Amygdala (tissue), 56 donors: ENCODE results near the gene CDC42SE2.
A peak's percentile ranks its signal among the peaks of the same experiment; 100 is the strongest.
"Not testable (repeated sequence)": the region's sequence is repeated elsewhere in the genome, so short reads cannot be mapped to it uniquely, and the experiment has no call there.

Experiments used
- DNase-seq, 56 donors: peaks; one replicate each; lab custom pipeline; 2025; lab: John Stamatoyannopoulos, UW

The CDC42SE2 gene

DNA sequence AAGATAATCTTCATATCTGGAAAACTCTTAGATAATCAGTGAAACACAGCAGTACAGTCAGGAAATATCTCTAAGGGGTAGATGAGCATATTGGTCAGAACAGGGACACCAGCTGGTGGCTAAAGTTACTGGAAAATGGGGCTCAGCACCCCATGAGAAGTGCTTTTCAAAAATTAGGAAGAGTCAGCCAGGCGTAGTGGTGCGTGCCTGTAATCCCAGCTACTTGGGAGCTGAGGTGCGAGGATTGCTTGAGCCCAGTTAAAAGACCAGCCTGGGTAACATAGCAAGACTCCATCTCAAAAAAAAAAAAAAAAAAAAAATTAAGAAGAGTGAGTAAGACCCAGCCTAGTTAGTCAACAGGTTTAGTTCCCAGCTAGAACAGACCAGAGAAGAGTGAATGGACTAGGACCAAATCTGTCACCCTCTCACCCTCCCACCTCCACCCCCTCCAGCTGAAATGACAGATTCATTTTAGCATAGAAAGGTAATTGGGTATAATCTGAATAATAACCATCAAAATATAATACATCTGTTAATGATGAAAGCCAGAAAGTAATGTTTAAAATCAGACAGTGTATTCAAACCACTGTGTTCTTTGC, 120.9 kb downstream of the CDC42SE2 start:
- DNase-seq: no peak

DNA sequence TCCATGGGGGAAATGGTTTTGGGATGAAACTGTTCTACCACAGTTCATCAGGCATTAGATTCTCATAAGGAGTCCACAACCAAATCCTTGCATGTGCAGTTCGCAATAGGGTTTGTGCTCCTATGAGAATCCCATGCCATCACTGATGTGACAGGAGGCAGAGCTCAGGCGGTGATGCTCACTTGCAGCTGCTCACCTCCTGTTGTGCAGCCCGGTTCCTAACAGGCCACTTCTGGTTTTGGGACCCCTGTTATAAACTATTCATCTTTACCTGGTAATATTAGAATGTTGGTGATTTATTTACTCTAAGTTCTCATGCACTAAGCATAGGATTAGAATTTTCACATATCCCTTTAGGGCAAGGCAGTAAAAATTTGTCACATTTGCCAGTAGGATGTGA, 122.3 kb downstream of the CDC42SE2 start:
- no peak for DNase-seq

DNA sequence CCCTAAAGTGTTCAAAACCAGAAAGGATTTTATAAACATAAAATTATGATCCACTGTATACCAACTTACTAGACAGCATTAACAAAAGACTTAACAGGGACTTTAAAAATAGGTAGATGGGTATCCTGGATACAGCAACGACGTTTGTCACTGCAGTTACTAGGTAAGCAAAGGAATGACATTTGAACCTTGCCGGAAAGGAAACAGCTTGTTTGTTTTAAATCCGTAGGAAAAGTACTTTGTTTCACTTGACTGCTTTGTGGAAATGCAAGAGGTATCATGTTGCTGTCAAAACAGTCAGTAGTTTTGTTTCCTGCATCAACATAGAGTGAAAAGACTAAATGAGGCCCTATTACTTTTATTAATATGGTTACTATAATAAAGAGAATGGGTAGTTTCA, 122.9 kb downstream of the CDC42SE2 start:
- DNase-seq: no peak

DNA sequence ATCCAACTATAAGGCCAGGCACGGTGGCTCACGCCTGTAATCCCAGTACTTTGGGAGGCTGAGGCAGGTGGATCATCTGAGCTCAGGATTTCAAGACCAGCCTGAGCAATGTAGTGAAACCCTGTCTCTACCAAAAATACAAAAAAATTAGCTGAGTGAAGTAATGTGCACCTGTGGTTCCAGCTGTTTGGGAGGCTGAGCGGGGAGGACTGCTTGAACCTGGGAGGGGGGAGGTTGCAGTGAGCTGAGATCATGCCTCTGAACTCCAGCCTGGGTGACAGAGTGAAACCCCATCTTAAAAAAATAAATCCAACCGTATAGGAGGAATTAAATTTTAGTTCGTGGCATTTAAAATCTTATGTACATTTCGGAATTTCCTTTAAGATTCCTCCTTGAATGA, 123.4 kb downstream of the CDC42SE2 start:
- no peak for DNase-seq

DNA sequence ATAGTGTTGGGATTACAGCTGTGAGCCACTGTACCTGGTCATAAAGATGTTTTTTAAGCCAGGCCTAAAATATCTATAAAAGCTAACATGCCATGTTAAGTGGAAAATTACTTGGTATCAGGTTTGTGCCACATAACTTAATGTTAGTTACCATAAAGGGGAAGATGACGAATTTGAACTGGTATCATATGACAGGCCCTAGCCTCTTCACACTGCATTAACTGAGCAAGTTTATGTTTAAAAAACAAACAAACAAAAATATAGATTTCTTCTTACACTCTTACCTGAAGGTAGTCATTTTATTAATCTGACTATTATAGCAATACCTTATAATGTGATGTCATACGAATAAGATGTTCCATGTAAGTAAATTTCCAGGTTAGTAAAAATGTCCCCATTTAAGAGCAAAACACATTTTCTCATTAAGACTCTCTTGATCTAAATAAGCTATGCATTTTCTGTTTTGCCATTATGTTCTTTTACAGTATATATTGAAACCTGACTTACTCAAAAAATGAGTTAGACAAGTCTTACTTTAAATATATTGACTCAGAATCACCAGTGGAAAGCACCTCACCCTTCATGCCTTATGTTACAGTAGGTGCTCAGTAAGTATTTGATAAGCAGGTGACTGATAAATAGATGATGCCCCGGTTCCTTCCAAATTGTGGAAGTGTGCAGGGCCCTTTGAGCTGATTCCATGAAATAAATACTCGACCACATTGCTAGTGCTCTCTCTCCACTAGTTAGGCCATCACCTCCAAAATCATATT, 125.4 kb downstream of the CDC42SE2 start:
- no peak for DNase-seq

DNA sequence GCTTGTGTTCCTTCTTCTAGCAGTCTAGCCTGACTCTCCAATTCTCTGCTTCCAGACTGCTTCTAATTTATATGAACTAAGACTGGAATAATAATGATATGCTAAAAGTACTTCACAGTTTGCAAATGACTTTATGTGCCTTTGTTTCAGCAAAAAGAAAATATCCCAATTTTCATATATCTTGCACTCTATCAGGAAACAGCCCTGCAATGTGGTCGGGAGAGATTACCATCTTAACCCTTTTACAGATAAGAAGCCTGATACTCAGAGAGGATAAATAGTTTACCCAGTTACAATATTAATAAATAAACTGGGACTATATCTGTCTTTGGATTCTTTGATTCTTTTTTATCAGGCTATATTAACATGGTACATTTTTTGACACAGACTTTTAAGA, 126.0 kb downstream of the CDC42SE2 start:
- no peak for DNase-seq

DNA sequence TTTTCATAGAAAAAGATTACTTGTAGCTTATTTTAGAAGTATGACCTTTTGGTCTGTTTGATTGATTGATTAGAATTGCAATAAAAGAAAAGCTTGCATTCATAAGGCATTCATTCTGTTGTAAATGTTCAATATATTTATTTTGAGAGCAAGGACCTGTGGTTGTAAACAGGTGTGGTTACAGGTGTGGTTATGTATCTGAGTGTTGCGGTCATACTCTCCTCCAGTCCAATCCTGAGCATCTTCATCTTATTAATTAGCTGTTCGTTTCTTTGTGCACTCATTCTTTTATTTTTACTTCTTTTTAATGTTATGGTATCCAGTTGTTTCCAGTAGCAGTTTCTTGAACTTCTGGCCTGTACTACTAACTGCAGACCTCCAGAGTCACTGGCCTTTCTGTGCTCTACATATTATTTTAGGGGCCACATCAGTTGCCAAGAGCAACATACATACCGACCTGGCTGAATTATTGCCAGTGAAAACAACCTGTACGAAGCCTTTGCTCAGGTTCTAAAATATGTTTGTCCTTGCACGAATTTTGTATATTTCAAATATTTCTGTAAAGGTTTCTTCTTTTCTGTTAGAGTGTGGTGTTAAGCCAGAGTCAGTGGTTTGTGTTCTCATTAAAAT, 128.7 kb downstream of the CDC42SE2 start:
- DNase-seq: no peak

DNA sequence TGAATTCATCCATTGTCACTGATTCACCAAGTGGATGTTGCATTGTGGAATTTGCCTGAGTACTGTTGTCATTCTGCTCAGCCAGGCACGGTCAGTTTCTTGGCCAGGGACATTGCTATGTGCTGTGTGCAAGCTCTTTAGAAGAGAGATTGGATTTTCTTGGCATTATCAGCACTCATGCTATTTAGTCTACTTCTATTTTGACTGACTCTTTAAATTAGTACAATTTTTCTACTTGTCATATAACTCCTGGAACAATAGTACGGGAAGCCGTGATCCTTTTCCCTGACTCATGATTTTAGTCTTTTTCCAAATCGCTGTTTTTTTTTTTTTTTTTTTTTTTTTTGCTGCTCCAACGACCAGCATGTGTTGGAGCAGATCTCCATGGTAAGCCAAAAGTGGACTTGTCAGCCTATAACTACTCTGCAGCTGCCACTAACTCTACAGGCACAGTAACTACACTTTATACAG, 129.7 kb downstream of the CDC42SE2 start:
- DNase-seq: peak in 13 of 56 donors; percentile 9 to 51 (median 28)

DNA sequence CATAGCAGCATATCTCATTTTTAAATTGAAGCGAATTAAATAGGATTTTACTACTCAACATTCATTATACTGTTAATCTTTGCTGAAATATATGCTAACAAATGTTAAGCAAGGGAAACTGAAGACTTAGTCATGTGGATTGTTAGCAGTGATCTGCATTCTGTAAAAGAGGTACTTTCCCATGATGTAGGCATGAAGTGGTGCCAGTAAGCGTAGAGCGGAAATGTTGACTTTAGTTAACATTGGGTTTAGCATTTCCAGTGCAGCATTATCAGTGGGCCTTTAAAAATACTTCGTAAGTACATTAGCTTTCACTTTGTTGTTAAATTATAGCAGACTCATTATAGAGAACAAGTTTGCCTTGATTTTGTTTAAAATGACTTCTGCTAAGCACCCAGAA, 130.3 kb downstream of the CDC42SE2 start:
- no peak for DNase-seq

DNA sequence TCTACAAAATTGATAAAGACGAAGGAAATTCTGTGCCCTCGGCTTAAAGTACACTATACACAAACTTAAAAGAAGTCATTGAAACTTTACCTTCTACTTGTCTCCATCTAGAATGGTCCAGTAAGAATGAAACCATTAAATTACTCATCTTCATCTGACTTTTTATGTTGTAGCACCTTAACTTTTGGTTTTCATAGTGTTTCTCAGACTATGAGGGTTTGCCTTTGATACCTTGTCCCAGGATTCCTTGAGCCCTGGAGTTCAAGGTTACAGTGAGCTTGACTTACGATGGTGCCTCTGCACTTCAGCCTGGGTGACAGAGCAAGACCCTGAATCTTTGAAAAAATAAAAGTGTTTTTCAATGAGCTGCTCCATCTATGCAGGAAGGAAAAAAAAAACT, 132.2 kb downstream of the CDC42SE2 start:
- DNase-seq: no peak

DNA sequence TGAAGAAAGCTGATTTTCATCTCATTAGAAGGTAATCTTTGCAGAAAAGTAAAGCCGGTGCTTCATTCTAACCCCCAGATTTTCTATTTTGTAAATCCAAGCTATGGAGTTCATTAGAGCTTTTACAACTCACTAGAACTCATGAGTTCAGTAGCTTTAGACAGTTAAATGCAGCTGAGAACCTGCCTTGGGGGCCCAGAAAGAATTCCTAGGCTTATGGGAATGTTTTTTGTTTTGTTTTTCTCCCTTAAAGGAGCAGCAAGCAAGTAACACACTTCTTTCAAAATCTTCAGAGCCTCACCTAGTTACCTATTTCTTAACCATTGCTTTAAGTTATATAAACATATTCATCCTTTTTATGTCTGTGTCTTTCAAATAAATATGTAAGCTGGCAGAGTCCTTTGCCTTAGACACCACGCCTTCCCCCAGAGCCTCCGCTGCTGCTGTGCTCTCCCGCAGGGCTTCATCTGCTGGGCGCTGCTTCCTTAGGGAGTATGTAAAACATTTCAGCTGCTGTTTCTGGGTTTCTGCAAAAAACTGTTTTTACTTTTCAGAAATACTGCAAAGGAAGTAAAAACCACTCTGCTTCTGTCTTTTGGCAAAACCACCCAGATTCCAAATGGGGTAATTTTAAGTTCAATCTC, 132.9 kb downstream of the CDC42SE2 start:
- no peak for DNase-seq

DNA sequence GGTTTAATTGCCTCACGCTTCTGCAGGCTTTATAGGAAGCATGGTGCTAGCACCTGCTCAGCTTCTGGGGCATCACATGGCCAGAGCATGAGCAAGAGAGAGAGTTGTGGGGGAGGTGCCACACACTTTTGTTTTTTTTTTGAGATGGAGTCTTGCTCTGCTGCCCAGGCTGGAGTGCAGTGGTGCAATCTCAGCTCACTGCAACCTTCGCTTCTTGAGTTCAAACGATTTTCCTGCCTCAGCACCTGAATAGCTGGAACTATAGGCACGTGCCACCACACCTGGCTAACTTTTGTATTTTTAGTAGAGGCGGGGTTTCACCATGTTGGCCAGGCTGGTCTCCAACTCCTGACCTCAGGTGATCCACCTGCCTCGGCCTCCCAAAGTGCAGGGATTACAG, 135.2 kb downstream of the CDC42SE2 start:
- DNase-seq: not testable (repeated sequence)

DNA sequence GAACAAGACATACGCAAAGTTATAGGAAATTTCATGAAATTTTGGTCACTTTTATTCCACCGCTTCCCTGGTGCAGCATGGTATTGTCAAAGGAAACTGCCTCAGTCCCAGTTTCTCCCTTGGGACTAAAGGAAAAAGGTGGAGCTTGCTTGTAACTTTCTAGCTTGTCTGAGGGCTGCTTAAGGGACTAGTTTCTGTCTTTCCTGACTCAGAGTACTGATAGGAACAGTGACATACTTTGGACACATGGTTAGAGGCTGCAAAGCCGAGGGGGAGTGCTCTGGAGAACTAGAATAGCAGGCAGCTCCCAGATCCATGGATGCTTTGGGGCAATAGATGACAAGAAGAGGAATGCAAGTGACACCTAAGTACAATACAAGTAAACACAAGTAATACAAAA, 136.7 kb downstream of the CDC42SE2 start:
- DNase-seq: no peak

DNA sequence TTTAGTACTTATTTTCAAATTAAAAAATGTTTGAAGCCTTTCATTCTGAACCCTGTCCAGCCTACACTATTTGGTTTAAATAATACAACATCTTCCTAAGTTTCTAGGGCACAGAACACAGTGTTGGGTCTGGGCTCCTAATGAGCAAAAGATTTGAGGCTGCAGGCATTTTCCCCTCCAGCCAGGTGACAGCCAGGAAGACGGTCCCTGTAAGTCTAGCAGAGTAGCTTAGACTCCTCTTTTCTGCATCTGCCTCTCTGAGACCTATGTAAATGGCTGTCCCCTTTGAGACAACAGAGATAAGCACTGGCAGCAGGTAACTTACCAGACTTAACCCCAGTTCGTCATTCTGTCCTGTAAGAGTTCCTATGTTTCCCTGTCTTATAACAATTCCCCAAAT, 141.8 kb downstream of the CDC42SE2 start:
- DNase-seq: no peak

DNA sequence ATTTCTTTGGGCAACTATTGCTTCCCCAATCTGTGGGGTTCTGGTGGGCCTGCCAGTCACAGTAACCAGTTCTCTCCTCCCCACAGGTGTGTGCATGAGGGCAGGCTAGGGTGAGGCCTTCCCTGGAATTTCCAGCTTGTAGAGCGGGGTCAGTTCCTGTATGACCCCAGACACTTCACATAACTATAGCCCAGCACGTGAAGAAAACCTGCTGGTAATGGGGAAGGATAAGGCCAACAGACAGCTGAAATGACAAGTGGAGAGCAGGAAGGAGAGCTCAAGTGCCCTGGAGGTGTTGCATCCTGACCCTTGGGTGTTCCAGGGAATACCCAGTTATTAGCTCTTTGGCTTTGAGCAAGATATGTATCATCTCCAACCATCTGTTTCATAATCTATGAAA, 142.2 kb downstream of the CDC42SE2 start:
- no peak for DNase-seq

DNA sequence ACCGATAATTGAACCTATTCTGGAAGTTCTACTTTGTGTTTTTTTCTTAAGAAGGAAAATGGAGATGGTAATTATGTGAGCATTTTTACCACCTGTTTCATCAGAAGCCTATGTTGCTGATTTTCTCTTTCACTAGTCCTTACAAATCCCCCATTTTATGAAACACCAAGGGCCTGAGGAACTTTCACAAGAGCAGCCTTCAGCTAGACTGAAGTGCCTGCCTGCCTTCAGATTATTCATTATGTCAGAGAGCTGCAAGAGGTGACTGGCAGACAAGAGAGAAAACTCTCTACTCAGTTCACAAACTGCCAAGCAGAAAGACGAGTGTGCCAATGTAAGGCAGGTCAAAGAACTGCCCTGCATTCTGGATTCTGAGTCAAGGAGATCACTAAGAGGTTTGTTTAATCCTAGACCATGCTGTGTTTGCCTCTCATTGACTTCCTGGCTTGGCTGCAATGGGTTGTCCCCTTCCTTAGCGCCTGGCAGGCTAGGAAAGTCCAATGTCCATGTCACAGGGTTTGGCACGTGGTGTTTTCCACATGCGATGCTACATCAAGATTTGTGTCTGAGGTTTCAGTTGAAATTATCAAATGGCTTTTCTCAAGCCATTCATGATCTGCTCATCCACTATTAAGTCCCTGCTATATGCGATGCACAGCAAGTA, 143.3 kb downstream of the CDC42SE2 start:
- DNase-seq: peak in 2 of 56 donors; percentile 15 to 24

DNA sequence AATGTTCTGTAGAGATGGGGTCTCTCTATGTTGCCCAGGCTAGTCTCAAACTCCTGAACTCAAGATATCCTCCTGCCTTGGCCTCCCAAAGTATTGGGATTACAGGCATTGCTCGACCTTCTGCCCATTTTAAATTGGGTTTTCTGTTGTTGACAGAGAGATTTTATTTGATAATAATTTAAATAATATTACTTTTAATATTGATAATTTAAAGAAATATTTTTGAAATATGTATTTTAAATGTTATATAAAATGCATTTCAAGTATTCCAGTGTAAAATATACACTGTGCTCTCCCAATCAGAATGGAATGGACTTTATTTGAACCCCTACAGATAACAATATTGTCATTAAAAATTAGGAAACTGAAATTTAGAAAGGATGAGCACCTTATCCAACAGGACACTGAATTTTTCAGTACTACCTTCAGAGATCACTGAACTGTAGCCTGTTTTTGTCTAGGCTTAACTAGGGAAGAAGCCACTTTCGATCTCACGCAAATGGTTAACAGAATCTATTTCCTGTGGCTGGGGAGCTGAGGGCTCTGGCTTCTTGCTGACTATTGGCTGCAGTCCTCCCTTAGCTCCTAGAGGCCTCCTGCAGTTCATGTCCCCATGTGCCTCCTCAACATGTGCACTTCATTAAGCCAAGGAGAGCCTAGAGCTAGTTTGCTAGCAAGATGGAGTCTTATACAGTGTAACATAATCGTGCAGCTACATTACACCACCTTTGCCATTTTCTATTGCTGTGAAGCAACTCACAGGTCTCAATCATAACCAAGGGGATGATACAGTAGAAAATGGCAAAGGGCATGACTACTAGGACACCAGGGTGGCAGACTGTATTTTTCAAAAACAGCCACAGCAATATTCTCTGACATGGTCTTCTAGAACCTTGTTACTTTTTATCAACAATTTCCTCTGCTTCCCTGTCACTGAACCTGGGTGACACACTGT, 150.0 kb downstream of the CDC42SE2 start:
- no peak for DNase-seq

DNA sequence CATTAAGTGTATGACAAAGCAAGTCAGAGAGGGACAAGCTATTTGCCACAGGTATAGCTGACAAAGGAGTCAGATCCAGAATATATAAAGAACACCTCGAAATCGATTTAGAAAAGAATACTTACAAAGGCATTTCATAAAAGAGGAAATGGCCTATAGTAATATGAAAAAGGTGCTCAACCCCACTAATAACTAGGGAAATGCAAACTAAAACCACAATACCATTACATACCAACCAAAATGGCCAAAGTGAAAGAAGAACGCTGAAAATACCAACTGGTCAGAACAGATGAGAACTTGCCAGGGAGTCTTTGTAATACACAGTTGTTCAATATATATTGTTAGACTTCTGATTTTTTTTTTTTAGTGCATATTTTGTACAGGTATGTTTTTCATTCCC, 152.9 kb downstream of the CDC42SE2 start:
- no peak for DNase-seq

DNA sequence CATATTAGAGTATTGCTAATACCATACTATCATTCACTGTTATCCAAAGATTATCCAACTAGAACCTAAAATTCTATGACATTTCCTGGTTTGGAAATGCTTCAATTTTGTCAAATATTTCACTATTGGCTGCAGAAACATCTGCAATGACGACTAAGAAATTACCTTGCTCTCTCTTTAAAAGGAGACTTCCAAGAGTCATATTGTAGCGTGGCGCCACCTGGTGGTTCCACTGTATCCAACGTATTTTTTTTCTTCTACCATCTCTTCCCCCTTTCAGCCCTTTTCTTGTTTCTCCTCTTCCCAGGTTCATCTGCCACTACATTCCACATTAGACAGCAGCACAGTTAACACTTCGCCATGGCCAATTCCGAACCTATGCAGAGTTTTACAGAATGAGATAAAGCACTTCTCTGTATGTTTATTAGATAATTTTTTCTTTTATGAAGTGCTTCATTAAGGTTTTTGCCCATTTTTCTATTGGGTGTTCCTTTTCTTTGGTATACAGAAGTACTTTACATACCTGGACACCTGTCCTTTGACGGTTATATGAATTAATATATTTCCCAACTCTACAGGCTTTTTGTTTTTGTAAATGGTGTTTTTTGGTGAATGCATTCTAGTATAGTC, 153.5 kb downstream of the CDC42SE2 start:
- DNase-seq: peak in 44 of 56 donors; percentile 8 to 86 (median 40)
